ENCODE measurements around the gene MEIOC.

Gene MEIOC

GRCh38 chr17:44708401-44709263, 52.4 kb downstream of the MEIOC start, which contains the start of gene DBF4B:
DBF4B (plus strand) TSS chr17:44708665; CDS start chr17:44708821, 156 bp downstream.
- DNase-seq (ENCODE audit: low read depth): peak; percentile 73

GRCh38 chr17:44719444-44719843, 63.2 kb downstream of the MEIOC start:
- no peak for DNase-seq (ENCODE audit: low read depth)

- DNase-seq (ENCODE audit: low read depth): no peak
These were observed 66.0 kb downstream of the MEIOC start for GRCh38 chr17:44722254-44722653.
